ENCODE data around the gene AOC2. TPM values are rescaled to one million over a fixed set of nuclear protein-coding genes. Genes with fewer than 3 reads are reported as not detected.
"Not testable (repeated sequence)": the region's sequence is repeated elsewhere in the genome, so short reads cannot be mapped to it uniquely, and the experiment has no call there.

Gene AOC2
- polyA plus RNA-seq, 3 donors: 0.09 to 1.6 TPM; not detected in 1

DNA sequence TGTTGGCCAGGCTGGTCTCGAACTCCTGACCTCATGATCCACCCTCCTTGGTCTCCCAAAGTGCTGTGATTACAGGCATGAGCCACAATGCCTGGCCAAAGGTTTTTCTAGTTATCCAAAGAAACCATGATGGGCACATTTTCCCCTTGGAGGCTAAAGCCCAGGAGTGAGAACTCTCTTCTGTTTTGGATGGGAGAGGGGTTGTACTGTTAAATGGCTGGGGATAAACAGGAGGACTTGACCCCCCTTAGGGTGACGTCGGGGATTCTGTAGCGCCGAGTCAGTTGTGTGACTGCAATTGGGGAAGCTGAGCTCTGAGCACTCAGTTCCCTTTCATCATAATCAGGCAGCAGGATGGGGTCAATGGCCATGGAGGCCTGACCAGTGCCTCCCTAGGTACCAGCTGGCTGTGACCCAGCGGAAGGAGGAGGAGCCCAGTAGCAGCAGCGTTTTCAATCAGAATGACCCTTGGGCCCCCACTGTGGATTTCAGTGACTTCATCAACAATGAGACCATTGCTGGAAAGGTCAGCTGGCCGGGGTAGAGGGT, 10.7 kb downstream of the AOC2 start:
- DNase-seq: peak; percentile 48 to 59 (median 50)
- TF ChIP-seq, protein P1, sequence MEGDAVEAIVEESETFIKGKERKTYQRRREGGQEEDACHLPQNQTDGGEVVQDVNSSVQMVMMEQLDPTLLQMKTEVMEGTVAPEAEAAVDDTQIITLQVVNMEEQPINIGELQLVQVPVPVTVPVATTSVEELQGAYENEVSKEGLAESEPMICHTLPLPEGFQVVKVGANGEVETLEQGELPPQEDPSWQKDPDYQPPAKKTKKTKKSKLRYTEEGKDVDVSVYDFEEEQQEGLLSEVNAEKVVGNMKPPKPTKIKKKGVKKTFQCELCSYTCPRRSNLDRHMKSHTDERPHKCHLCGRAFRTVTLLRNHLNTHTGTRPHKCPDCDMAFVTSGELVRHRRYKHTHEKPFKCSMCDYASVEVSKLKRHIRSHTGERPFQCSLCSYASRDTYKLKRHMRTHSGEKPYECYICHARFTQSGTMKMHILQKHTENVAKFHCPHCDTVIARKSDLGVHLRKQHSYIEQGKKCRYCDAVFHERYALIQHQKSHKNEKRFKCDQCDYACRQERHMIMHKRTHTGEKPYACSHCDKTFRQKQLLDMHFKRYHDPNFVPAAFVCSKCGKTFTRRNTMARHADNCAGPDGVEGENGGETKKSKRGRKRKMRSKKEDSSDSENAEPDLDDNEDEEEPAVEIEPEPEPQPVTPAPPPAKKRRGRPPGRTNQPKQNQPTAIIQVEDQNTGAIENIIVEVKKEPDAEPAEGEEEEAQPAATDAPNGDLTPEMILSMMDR (IDR thresholded peaks at IDR 0.05): no peak
- Mint-ChIP-seq H3K27ac (peak overlapping the region in 1 of 7 donors; percentile 46), H3K9me3 (peaks cover 0 to 1% (median 0%) of the 10 kb centered on the region in 7 donors), H3K36me3 (no peaks in the 10 kb centered on the region), H3K27me3 (ENCODE audit: low read depth in 3 of 3) (peaks cover 0 to 5% (median 2%) of the 10 kb centered on the region in 3 donors), H3K4me3 (no peak overlapping the region), H3K4me1 (peaks cover 6% of the 10 kb centered on the region)
- 74% methylated on average over 4 of the region's 8 CpGs for WGBS (ENCODE audit: insufficient coverage)
- Histone ChIP-seq H3K9me3 (replicated peaks in 1 of 2; ENCODE audit: control insufficient read depth in 1 of 2, insufficient read depth in 1 of 2, low read length in 2 of 2) (no peaks in the 10 kb centered on the region), H3K27me3 (ENCODE audit: control insufficient read depth in 2 of 2, insufficient read depth in 2 of 2, low read length in 2 of 2) (no peaks in the 10 kb centered on the region), H3K27ac (ENCODE audit: low read depth in 1 of 2, low read length in 2 of 2) (no peak overlapping the region), H3K36me3 (replicated peaks in 1 of 2; ENCODE audit: control insufficient read depth in 1 of 2, insufficient read depth in 2 of 2, low read length in 2 of 2) (no peaks in the 10 kb centered on the region), H3K9ac (ENCODE audit: insufficient read depth, low read length, poor library complexity, severe bottlenecking) (no peak overlapping the region), H3K4me3 (replicated peaks in 1 of 3; ENCODE audit: low read depth in 2 of 3, low read length in 3 of 3) (no peak overlapping the region), H4K20me1 (ENCODE audit: insufficient read depth, low read length) (no peaks in the 10 kb centered on the region), H3K4me2 (replicated peaks; ENCODE audit: extremely low read depth, low read length, poor library complexity, severe bottlenecking) (no peak overlapping the region), H3K79me2 (ENCODE audit: insufficient read depth, low read length) (no peaks in the 10 kb centered on the region), H3K4me1 (ENCODE audit: control insufficient read depth in 1 of 2, insufficient read depth in 2 of 2, low read length in 2 of 2) (peaks cover 0 to 8% of the 10 kb centered on the region in 2 donors), H2AFZ (ENCODE audit: insufficient read depth, low read depth, low read length, poor library complexity, severe bottlenecking) (peak overlapping the region; percentile 35)
- intact Hi-C loops (cut with micrococcal nuclease): no loop called here

DNA sequence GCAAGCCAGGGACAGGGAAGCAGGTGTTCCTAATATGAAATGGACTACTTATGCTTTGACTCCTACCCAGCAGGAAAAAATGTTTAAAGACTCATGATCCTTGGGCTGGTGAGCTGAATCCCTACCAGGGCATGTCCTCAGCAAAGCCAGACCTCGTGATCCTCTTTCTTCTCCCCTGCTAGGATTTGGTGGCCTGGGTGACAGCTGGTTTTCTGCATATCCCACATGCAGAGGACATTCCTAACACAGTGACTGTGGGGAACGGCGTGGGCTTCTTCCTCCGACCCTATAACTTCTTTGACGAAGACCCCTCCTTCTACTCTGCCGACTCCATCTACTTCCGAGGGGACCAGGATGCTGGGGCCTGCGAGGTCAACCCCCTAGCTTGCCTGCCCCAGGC, 11.7 kb downstream of the AOC2 start:
- H3K4me3 ChIP-seq (replicated peaks in 1 of 3; ENCODE audit: low read depth in 2 of 3, low read length in 3 of 3); DNase-seq; H3K27me3 Mint-ChIP-seq (ENCODE audit: low read depth in 3 of 3); H3K9me3 Mint-ChIP-seq; H2AFZ ChIP-seq (ENCODE audit: insufficient read depth, low read depth, low read length, poor library complexity, severe bottlenecking); H3K36me3 Mint-ChIP-seq; intact Hi-C loops (cut with micrococcal nuclease); H3K4me1 ChIP-seq (ENCODE audit: control insufficient read depth in 1 of 2, insufficient read depth in 2 of 2, low read length in 2 of 2); H3K79me2 ChIP-seq (ENCODE audit: insufficient read depth, low read length); H3K4me1 Mint-ChIP-seq; H4K20me1 ChIP-seq (ENCODE audit: insufficient read depth, low read length); H3K9ac ChIP-seq (ENCODE audit: insufficient read depth, low read length, poor library complexity, severe bottlenecking); H3K36me3 ChIP-seq (replicated peaks in 1 of 2; ENCODE audit: control insufficient read depth in 1 of 2, insufficient read depth in 2 of 2, low read length in 2 of 2); H3K4me3 Mint-ChIP-seq; H3K27ac ChIP-seq (ENCODE audit: low read depth in 1 of 2, low read length in 2 of 2); H3K4me2 ChIP-seq (replicated peaks; ENCODE audit: extremely low read depth, low read length, poor library complexity, severe bottlenecking); H3K9me3 ChIP-seq (replicated peaks in 1 of 2; ENCODE audit: control insufficient read depth in 1 of 2, insufficient read depth in 1 of 2, low read length in 2 of 2); H3K27me3 ChIP-seq (ENCODE audit: control insufficient read depth in 2 of 2, insufficient read depth in 2 of 2, low read length in 2 of 2): not testable (repeated sequence)
- 86% methylated on average over 1 of the region's 8 CpGs for WGBS (ENCODE audit: insufficient coverage)
- H3K27ac Mint-ChIP-seq: peak overlapping the region in 1 of 7 donors; percentile 73

GRCh38 chr17:42856516-42856915, 12.1 kb downstream of the AOC2 start:
- H3K27ac Mint-ChIP-seq; H3K4me2 ChIP-seq (replicated peaks; ENCODE audit: extremely low read depth, low read length, poor library complexity, severe bottlenecking); H3K9me3 Mint-ChIP-seq; H3K27me3 Mint-ChIP-seq (ENCODE audit: low read depth in 3 of 3); H3K9me3 ChIP-seq (replicated peaks in 1 of 2; ENCODE audit: control insufficient read depth in 1 of 2, insufficient read depth in 1 of 2, low read length in 2 of 2); intact Hi-C loops (cut with micrococcal nuclease); H3K27me3 ChIP-seq (ENCODE audit: control insufficient read depth in 2 of 2, insufficient read depth in 2 of 2, low read length in 2 of 2); H3K36me3 Mint-ChIP-seq; H3K4me1 Mint-ChIP-seq; H3K79me2 ChIP-seq (ENCODE audit: insufficient read depth, low read length); H3K4me3 ChIP-seq (replicated peaks in 1 of 3; ENCODE audit: low read depth in 2 of 3, low read length in 3 of 3); H3K36me3 ChIP-seq (replicated peaks in 1 of 2; ENCODE audit: control insufficient read depth in 1 of 2, insufficient read depth in 2 of 2, low read length in 2 of 2); H3K27ac ChIP-seq (ENCODE audit: low read depth in 1 of 2, low read length in 2 of 2); H3K9ac ChIP-seq (ENCODE audit: insufficient read depth, low read length, poor library complexity, severe bottlenecking); H3K4me1 ChIP-seq (ENCODE audit: control insufficient read depth in 1 of 2, insufficient read depth in 2 of 2, low read length in 2 of 2); H3K4me3 Mint-ChIP-seq; H2AFZ ChIP-seq (ENCODE audit: insufficient read depth, low read depth, low read length, poor library complexity, severe bottlenecking); DNase-seq; H4K20me1 ChIP-seq (ENCODE audit: insufficient read depth, low read length): not testable (repeated sequence)
- 98% methylated on average over 5 of the region's 8 CpGs for WGBS (ENCODE audit: insufficient coverage)
